NK-92 treated with Interleukin-12 subunit alpha and Interleukin-12 subunit beta, amount 100 ng/mL, for 24 hours (cell line): Measurements from ENCODE around the gene CERS6.

Experiments
- DNase-seq: peaks from one replicate; lab custom pipeline; 2025; lab: John Stamatoyannopoulos, UW

CERS6 gene

GRCh38 chr2:168530982-168531622 is 75.0 kb downstream of the CERS6 start:
- no peak for DNase-seq

GRCh38 chr2:168534926-168535325 is 78.9 kb downstream of the CERS6 start:
- no peak for DNase-seq

- no peak for DNase-seq
Measured at GRCh38 chr2:168536925-168537466, 80.9 kb downstream of the CERS6 start.

- no peak for DNase-seq
Measured at GRCh38 chr2:168538133-168538532, 82.1 kb downstream of the CERS6 start.

- DNase-seq: no peak
Measured at GRCh38 chr2:168538534-168538933, 82.5 kb downstream of the CERS6 start.

- no peak for DNase-seq
Measured at GRCh38 chr2:168539945-168540344, 83.9 kb downstream of the CERS6 start.

- no peak for DNase-seq
Measured at GRCh38 chr2:168541858-168542257, 85.8 kb downstream of the CERS6 start.

GRCh38 chr2:168543037-168543436 is 87.0 kb downstream of the CERS6 start:
- no peak for DNase-seq

GRCh38 chr2:168543935-168544334 is 87.9 kb downstream of the CERS6 start:
- no peak for DNase-seq

- DNase-seq: no peak
Measured at GRCh38 chr2:168545439-168546082, 89.5 kb downstream of the CERS6 start.

GRCh38 chr2:168550670-168551069 is 94.6 kb downstream of the CERS6 start:
- DNase-seq: no peak

- DNase-seq: no peak
Measured at GRCh38 chr2:168552450-168552856, 96.4 kb downstream of the CERS6 start.

- DNase-seq: no peak
Measured at GRCh38 chr2:168555283-168555682, 99.2 kb downstream of the CERS6 start.

- DNase-seq: no peak
Measured at GRCh38 chr2:168559187-168559586, 103.1 kb downstream of the CERS6 start.

GRCh38 chr2:168560817-168561499 is 104.9 kb downstream of the CERS6 start:
- no peak for DNase-seq

GRCh38 chr2:168561991-168562390 is 105.9 kb downstream of the CERS6 start:
- DNase-seq: no peak

- no peak for DNase-seq
Measured at GRCh38 chr2:168562971-168563370, 106.9 kb downstream of the CERS6 start.

- no peak for DNase-seq
Measured at GRCh38 chr2:168564641-168565040, 108.6 kb downstream of the CERS6 start.

GRCh38 chr2:168565112-168565511 is 109.0 kb downstream of the CERS6 start:
- DNase-seq: no peak

GRCh38 chr2:168565512-168565911 is 109.4 kb downstream of the CERS6 start:
- no peak for DNase-seq

GRCh38 chr2:168566974-168567665 is 111.0 kb downstream of the CERS6 start:
- no peak for DNase-seq

GRCh38 chr2:168567836-168568235 is 111.8 kb downstream of the CERS6 start:
- no peak for DNase-seq
